A673 (cell line): Measurements from ENCODE around the gene GALNT10.

Source experiments
- EZH2 ChIP-seq: fragments of 200-600 bp; sonication (generic); IDR thresholded peaks from 2 replicates; pipeline ENCODE4 v1.6.1; 2017; ENCODE audit warnings: borderline replicate concordance, low read depth, mild to moderate bottlenecking, mixed read lengths, antibody characterized with exemption, low read length; ENCODE audit not compliant: poor library complexity, severe bottlenecking
- TF ChIP-seq, protein P1 (sequence below): fragments of 300-800, 200-600 bp; sonication (generic); conservative IDR thresholded peaks from 2 replicates; pipeline ENCODE4 v1.5.1; 2017; ENCODE audit warnings: low read depth, mild to moderate bottlenecking, antibody characterized with exemption, low read length, moderate library complexity, mixed read lengths

DNA sequence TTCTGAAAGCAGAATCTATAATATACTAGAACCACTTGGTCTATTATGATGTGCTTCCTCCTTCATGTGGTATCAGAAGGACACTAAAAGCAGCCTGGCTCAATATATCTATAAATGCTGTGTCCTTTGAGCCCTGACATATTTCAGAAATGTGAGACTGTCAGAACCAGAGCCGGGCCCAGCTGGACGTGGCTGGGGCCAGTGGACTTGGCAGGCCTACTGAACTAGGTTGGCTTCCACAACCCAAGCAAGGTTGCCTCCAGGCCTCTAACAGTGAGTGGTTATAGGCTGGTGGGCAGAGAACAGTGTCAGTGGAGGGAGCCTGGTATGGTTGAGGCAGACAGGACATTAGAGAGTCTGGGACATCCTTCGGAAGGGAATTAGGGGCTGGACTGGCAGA is 78.9 kb downstream of the GALNT10 start:
- TF ChIP-seq, protein P1, sequence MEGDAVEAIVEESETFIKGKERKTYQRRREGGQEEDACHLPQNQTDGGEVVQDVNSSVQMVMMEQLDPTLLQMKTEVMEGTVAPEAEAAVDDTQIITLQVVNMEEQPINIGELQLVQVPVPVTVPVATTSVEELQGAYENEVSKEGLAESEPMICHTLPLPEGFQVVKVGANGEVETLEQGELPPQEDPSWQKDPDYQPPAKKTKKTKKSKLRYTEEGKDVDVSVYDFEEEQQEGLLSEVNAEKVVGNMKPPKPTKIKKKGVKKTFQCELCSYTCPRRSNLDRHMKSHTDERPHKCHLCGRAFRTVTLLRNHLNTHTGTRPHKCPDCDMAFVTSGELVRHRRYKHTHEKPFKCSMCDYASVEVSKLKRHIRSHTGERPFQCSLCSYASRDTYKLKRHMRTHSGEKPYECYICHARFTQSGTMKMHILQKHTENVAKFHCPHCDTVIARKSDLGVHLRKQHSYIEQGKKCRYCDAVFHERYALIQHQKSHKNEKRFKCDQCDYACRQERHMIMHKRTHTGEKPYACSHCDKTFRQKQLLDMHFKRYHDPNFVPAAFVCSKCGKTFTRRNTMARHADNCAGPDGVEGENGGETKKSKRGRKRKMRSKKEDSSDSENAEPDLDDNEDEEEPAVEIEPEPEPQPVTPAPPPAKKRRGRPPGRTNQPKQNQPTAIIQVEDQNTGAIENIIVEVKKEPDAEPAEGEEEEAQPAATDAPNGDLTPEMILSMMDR: no peak
- no peak for TF ChIP-seq EZH2
